Measurements from ENCODE around the gene MCRS1. TPM values are rescaled to one million over a fixed set of nuclear protein-coding genes. Genes with fewer than 3 reads are reported as not detected.

The MCRS1 gene
- total and polyA plus RNA-seq, 5 experiments from 2014 or later, result 52.2 to 99.7 (median 58.0) TPM

DNA sequence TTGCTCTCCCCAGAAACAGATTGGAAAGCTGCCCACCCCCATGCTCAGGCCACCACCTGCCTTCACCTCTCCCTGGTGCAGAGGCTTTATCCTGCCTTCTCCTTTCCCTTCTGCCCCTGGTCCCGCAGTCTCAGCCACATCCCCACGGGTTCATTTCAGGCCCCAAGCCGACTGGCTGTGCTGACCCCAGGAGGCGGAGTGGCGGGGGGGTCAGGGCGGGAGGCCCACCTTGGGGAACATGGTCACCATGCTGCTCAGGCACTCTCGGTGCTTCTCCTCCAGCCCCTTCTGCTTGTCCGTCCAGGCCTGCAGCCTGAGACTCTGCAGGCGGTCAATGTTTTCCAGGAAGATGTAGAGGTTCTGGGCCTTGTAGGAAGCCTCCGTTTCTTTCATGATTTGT lies 30.6 kb upstream of the MCRS1 start:
- Mint-ChIP-seq H3K4me1 (peaks cover 0 to 8% (median 1%) of the 10 kb centered on the region in 4 donors), H3K27me3 (no peaks in the 10 kb centered on the region), H3K27ac (peak overlapping the region in 4 of 10 donors; percentile 37 to 62 (median 53)), H3K36me3 (no peaks in the 10 kb centered on the region), H3K9me3 (no peaks in the 10 kb centered on the region), H3K4me3 (no peak overlapping the region)
- no peak for DNase-seq
- no peak for ATAC-seq
- POLR2A ChIA-PET, result no interaction called here

DNA sequence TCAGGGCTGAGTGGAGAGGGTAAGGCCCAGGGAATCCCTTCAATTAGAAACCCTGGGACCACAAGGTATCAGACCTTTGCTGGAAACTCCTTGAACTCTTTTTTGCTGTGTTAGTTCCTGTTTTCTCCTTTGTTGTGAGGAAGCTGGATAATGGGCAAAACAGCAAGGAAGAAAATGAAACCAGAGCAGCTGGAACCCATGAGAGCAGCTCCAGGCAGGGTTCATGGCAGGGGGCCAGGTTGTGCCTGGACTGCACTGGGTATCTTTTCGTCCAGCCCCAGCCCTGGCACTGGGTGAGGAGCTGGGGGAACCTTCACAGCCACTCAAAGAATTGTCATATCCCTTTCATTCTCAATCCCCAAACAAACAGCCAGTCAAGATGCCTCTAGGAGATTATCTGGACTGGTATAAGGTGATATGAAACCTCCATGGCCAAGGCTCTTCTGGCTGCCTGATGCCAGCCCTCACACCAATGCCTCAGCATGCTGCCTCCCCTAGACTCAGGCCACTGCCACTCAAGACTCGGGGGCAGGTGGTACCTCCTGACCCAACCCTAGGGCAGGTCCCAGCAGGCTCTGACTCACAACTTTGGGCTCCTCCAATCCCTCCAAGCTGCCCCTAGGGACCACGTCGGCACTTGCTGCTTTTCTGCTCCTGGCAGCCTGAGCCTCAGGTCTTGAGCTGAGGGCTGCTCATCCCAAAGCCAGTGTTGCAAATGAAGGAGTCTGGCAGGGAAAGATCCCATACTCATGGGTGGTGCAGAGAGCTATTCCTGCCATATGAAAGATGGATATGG lies 21.0 kb upstream of the MCRS1 start:
- H3K27ac Mint-ChIP-seq, result no peak overlapping the region
- no peak for DNase-seq
- no peak for ATAC-seq
- no peaks in the 10 kb centered on the region for H3K27me3 Mint-ChIP-seq
- peaks cover 0 to 8% (median 3%) of the 10 kb centered on the region in 9 donors for H3K9me3 Mint-ChIP-seq
- POLR2A ChIA-PET, result interaction anchor here (0.5 to 1.0 kb wide), 2 partner anchors 23 to 304 kb away, joined by 3 to 4 read pairs; no protein-coding TSS in a partner anchor
- peaks cover 0 to 3% (median under 1%) of the 10 kb centered on the region in 4 donors for H3K4me1 Mint-ChIP-seq
- peaks cover 5 to 21% (median 19%) of the 10 kb centered on the region in 3 donors for H3K36me3 Mint-ChIP-seq
- H3K4me3 Mint-ChIP-seq, result no peak overlapping the region

DNA sequence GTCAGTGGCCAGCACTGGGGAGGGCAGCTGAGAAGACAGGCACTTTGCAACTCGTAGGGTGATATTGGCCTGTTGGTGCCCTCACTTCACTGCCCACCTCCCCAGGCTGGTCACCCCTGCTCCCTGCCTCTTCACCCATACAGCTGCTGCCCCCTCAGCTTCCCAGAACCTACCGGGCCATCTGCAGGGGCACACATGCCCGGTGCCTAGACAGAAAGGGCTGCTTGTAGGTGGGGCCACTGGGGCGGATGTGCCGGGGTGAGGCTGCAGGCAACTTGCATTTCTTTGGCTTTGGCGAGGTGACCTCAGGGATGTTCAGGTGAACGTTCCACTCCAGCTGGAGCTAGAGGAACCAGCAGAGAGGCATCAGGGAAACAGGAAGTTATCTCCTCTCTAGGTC lies 20.3 kb upstream of the MCRS1 start:
- Mint-ChIP-seq H3K4me3 (no peak overlapping the region), H3K27me3 (no peaks in the 10 kb centered on the region), H3K9me3 (peaks cover 0 to 8% (median 3%) of the 10 kb centered on the region in 9 donors), H3K27ac (no peak overlapping the region), H3K36me3 (peaks cover 5 to 27% (median 19%) of the 10 kb centered on the region in 3 donors), H3K4me1 (peaks cover 0 to 4% (median under 1%) of the 10 kb centered on the region in 4 donors)
- no peak for DNase-seq
- no peak for ATAC-seq
- POLR2A ChIA-PET, result interaction anchor here (1.0 kb wide), 1 partner anchor 24 kb away, joined by 4 read pairs; no protein-coding TSS in a partner anchor

DNA sequence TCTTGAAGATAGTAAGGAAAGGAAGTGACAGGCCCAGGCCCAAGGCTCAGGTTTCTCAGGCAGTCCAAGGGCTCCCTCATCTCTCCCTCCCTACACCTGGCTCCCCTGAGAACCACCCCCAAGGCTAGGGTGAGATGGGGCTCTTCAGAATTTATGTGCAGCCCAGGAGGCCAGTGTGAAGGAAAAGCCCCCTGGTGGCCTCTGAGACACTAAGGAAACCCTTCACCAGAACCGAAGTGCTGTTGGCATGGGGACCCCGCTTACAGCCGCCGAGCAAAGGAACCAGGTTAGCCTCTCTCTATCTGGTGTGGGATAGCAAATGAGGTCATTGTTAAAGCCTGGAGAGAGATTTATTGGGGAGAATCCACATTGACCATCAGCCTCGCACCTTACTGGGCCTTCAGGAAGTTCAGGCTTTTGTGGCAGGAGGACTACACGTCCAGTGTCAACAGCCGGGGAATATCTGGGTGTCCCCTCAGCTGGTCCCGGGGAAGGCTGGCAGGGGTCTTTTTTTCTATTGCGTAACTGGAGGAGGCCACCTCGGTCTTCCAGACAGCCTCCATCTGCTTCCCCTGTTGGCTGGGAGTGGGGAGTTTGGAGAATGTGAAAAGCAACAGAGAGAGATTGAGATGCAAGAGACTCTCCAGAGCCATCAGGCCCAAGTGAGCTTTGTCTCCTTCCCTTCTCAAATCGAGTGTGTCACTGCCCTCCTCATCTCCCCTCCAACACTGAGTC lies 19.4 kb upstream of the MCRS1 start:
- H3K9me3 Mint-ChIP-seq, result peaks cover 0 to 8% (median 3%) of the 10 kb centered on the region in 9 donors
- POLR2A ChIA-PET, result no interaction called here
- H3K27ac Mint-ChIP-seq, result no peak overlapping the region
- peaks cover 0 to 7% (median under 1%) of the 10 kb centered on the region in 4 donors for H3K4me1 Mint-ChIP-seq
- H3K36me3 Mint-ChIP-seq, result peaks cover 5 to 34% (median 19%) of the 10 kb centered on the region in 3 donors
- DNase-seq, result no peak
- ATAC-seq, result no peak
- H3K4me3 Mint-ChIP-seq, result no peak overlapping the region
- H3K27me3 Mint-ChIP-seq, result no peaks in the 10 kb centered on the region

DNA sequence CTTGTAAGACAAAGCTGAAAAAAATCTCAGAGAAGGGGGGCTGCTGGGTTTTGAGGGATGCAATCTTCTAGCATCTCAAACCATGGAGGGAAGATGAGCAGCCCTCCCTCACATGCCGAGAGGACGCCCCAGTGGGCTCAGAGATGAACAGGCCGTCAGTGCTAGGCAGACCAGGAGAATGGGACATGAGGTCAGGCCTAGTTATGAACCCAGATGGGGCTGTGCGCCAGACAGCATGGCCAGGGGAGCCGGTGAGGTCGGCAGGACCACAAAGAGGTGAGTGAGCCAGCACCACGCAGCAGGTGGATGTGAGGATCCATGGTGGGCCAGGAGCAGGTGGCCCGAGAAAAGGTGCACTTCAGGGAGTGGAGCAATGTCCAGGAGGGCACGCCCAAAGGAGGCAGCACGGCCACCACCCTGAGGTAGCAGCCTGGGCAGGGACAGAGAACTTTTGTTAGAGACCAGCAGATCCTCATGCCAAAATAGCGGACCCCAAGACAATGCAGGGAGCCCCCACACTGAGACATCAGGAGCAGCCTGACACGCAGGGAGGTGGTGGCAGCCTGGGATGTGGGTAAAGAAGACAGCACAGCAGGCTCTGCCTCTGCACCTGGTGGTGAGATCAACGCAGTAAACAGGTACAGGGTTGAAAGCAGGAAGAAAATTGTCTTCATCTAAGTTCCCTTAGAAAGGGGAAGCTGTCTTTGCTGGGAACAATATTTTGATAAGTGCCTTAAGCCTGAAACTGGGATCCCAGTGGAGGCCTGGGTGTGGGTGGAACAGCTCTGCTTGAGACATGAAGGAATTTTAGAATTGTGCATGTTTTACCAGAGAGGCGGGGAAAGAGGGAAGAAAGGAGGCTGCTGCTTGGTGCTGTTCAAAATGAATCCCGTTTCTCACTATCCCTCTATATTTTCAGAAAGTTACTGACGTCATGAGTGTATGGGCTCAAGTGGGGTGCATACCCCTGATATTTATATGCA lies 17.8 kb upstream of the MCRS1 start:
- Mint-ChIP-seq H3K9me3 (peaks cover 0 to 5% (median 2%) of the 10 kb centered on the region in 9 donors), H3K36me3 (peaks cover 2 to 33% (median 9%) of the 10 kb centered on the region in 3 donors), H3K27me3 (no peaks in the 10 kb centered on the region), H3K4me3 (no peak overlapping the region), H3K27ac (peak overlapping the region in 1 of 10 donors; percentile 21), H3K4me1 (peaks cover under 1 to 8% (median 4%) of the 10 kb centered on the region in 4 donors)
- DNase-seq, result no peak
- no peak for ATAC-seq
- POLR2A ChIA-PET, result no interaction called here

DNA sequence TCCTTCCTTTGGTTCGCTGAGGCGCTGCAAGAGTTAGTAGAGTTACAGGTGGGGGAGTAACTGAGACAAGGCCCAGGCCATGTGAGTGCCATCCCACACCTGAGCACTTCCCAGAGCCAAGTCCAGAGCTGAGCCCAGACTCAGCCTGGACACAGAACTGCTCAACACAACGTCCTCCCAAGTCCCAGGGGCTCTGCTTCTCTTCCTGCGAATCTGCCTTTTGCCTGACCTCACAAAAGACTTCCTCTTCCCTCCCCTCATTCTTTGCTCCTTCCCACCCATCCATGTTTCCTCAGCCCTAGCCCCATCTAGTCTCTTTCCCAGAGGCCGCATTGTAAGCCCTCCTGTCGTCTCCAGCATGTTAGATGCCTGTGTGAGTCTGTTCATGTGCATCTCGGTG lies 16.6 kb upstream of the MCRS1 start:
- Mint-ChIP-seq H3K36me3 (peaks cover 0 to 33% (median 4%) of the 10 kb centered on the region in 3 donors), H3K9me3 (no peaks in the 10 kb centered on the region), H3K4me3 (no peak overlapping the region), H3K4me1 (peaks cover 4 to 14% (median 11%) of the 10 kb centered on the region in 4 donors), H3K27me3 (no peaks in the 10 kb centered on the region), H3K27ac (no peak overlapping the region)
- ATAC-seq (no peak), DNase-seq (no peak)
- POLR2A ChIA-PET, result no interaction called here

DNA sequence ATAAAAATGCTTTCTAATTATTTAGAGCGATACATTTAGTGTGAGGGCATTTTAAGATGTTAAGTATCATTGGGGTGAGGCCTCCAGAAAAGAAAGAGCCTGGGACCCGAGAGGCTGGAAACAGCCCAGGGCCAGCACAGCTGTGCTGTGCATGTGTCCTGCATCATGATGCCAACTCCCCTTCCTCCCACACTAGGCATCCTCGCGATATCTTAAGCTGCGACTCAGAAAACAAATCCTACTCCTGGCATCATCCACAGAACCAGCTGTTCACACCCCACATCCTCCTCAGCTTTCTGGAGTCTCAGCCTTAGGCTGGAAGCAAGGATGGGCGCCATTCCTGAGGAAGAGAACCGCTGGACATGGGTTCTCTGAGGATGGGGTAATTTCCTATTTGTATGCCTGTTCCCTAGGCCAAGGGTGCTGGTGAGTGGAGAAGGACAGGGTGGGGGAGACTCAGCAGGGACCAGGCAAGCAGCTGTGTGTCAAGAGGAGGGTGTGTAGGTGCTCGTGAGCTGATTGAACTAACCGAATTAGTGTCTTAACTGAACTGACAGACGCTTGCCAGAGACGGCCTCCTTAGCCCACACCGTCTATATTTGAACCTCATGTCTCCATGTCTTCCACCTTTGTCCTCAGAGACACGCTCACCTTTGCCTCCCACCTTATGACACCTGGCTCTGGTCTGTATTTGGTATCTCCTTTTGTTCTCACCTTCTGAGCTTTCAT lies 15.6 kb upstream of the MCRS1 start:
- Mint-ChIP-seq H3K4me1 (peaks cover 4 to 14% (median 13%) of the 10 kb centered on the region in 4 donors), H3K4me3 (no peak overlapping the region), H3K9me3 (no peaks in the 10 kb centered on the region), H3K36me3 (peaks cover 0 to 31% (median 4%) of the 10 kb centered on the region in 3 donors), H3K27ac (no peak overlapping the region), H3K27me3 (no peaks in the 10 kb centered on the region)
- ATAC-seq (no peak), DNase-seq (no peak)
- POLR2A ChIA-PET, result interaction anchor here (1.0 kb wide), 1 partner anchor 225 kb away, joined by 3 read pairs; no protein-coding TSS in a partner anchor

DNA sequence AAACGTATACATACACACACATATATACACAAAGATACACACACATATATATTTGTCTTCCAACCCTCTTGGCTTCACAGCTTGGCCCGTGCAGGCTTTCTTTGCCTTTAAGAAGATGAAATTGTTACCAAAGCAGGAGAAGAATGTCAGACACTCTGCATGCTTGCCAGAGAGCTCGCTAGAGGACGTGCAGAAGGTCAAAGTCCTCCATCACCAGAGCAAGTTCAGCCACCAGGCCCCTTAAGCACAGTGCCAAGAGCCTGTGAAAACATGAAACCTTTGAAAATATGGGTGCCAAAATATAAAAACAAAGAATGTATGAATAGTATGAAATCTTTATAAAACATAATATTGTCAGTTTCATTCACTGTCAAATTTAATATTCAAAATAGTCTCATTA lies 14.9 kb upstream of the MCRS1 start:
- H3K4me1 Mint-ChIP-seq, result peaks cover 4 to 15% (median 13%) of the 10 kb centered on the region in 4 donors
- no peak overlapping the region for H3K27ac Mint-ChIP-seq
- peaks cover 0 to 31% (median 4%) of the 10 kb centered on the region in 3 donors for H3K36me3 Mint-ChIP-seq
- POLR2A ChIA-PET, result no interaction called here
- DNase-seq (no peak), ATAC-seq (no peak)
- H3K4me3 Mint-ChIP-seq, result no peak overlapping the region
- H3K27me3 Mint-ChIP-seq, result no peaks in the 10 kb centered on the region
- H3K9me3 Mint-ChIP-seq, result no peaks in the 10 kb centered on the region

DNA sequence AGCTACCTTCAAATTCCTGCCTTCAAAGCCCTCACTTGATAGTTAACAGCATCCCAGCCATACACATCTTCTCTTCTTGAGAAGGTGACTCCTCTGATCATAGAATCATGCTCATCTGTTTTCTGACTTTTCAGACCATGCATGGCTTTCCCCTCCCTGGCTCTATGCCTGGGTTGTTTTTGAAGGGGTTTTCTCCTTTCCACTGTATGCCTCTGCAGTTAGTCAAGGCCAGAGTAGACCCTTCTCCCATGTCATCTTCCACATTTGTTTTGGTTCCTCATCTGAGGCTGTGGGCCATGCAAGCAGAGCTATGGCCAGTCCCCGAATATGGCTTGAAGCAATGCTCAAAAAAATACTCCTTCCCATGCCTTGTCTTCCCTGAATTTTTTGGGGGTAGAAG lies 14.3 kb upstream of the MCRS1 start:
- no peaks in the 10 kb centered on the region for H3K27me3 Mint-ChIP-seq

DNA sequence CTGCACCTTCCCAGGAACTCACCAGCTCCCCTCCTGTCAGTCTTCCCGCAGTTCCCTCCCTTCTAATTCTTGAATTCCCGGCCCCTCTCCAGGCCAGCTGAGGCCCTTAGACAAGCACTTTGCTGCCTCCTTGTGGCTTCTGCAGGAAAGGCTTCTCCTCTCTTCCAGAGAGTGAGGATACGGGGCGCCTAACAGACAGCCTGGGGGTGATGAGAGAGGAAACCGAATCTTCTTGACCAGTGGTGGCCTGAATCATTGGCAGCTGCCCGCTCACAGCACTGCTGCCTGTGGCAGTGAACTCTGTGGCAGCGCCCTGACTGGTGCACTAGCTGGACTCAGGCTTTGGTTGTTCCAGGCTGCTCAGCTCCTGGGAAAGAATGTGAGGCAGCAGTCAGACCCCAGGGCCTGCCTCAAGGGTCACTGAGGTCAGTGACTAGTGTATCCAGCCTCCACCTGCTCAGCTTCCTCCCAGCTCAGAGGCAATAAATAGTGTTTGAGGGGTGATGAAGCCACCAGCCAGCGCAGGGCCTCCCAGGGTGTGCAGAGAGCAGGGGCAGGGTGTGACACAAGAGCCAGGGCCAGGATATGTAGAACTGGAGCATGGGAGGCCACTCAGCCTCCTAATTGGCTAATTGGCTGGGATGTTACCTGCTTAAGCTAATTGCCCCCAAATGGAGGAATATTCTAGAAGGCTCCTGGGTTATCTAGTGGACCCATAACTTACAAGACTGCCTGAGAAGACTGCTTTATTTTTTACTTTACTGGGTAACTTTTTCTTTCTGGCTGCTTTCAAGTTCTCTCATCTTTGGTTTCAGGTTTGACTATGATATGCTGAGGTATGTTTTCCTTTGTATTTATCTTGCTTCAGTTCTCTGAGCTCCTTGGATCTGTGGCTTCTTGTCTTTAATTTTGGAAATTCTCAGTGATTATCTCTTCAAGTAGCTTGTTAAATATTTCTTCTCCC lies 12.9 kb upstream of the MCRS1 start:
- no peaks in the 10 kb centered on the region for H3K9me3 Mint-ChIP-seq
- peaks cover 4 to 22% (median 20%) of the 10 kb centered on the region in 4 donors for H3K4me1 Mint-ChIP-seq
- DNase-seq (peak in 9 of 10 donors; percentile 27 to 78 (median 47)), ATAC-seq (peak; percentile 70 to 82)
- no peaks in the 10 kb centered on the region for H3K27me3 Mint-ChIP-seq
- H3K36me3 Mint-ChIP-seq, result peaks cover 0 to 35% (median 0%) of the 10 kb centered on the region in 3 donors
- peak overlapping the region in 2 of 10 donors; percentile 7 to 60 for H3K27ac Mint-ChIP-seq
- no peak overlapping the region for H3K4me3 Mint-ChIP-seq
- POLR2A ChIA-PET, result no interaction called here

More for the DNA sequence above, 14.3 kb upstream of the MCRS1 start:
- Mint-ChIP-seq H3K4me3 (no peak overlapping the region), H3K36me3 (peaks cover 0 to 31% (median 4%) of the 10 kb centered on the region in 3 donors), H3K4me1 (peaks cover 4 to 17% (median 15%) of the 10 kb centered on the region in 4 donors), H3K27ac (peak overlapping the region in 1 of 10 donors; percentile 59), H3K9me3 (no peaks in the 10 kb centered on the region)
- ATAC-seq (no peak), DNase-seq (no peak)
- POLR2A ChIA-PET, result no interaction called here
